ENCODE measurements around the gene METTL24. TPM values are rescaled to one million over a fixed set of nuclear protein-coding genes. Genes with fewer than 3 reads are reported as not detected.

METTL24 gene
- total RNA-seq, 1 experiment from 2014 or later, result 0.61 TPM

- no peak overlapping the region for H4K8ac ChIP-seq (replicated peaks; ENCODE audit: insufficient read length, low read depth, low read length)
- H3K23ac ChIP-seq (ENCODE audit: insufficient read length, low read depth, low read length), result no peak overlapping the region
- no peak overlapping the region for H3K4me3 Mint-ChIP-seq
- H3K18ac ChIP-seq (ENCODE audit: insufficient read length, low read depth, low read length), result no peak overlapping the region
- H3K27ac ChIP-seq (ENCODE audit: insufficient read length, low read depth, low read length), result no peak overlapping the region
- no peaks in the 10 kb centered on the region for H3K79me1 ChIP-seq (ENCODE audit: insufficient read depth, low read depth, low read length, poor library complexity, severe bottlenecking)
- no peak overlapping the region for H3K27ac Mint-ChIP-seq
- no peak overlapping the region for H4K91ac ChIP-seq (ENCODE audit: insufficient read length, low read depth, low read length)
- no peaks in the 10 kb centered on the region for H3K23me2 ChIP-seq (ENCODE audit: insufficient read length, low read depth, low read length, poor library complexity, severe bottlenecking)
- H3K9me3 Mint-ChIP-seq, result no peaks in the 10 kb centered on the region
- H3K4me2 ChIP-seq (ENCODE audit: insufficient read depth, insufficient read length, low read length), result no peak overlapping the region
- H3K56ac ChIP-seq (ENCODE audit: insufficient read length, low read depth, low read length), result no peak overlapping the region
- no peaks in the 10 kb centered on the region for H3K4me1 ChIP-seq (ENCODE audit: insufficient read depth, low read length)
- no peaks in the 10 kb centered on the region for H3K79me2 ChIP-seq (ENCODE audit: insufficient read depth, low read length)
- H3K27me3 Mint-ChIP-seq (ENCODE audit: low read depth), result no peaks in the 10 kb centered on the region
- H4K20me1 ChIP-seq (ENCODE audit: control insufficient read depth, insufficient read depth, insufficient read length), result no peaks in the 10 kb centered on the region
- TF ChIP-seq CTCF (conservative IDR thresholded peaks at IDR 0.05), result no peak
- DNase-seq, result no peak
- H3K4me1 Mint-ChIP-seq, result peaks cover 8 to 12% of the 10 kb centered on the region in 2 experiments
- H3K36me3 Mint-ChIP-seq (ENCODE audit: insufficient read depth in 1 of 3, low read depth in 3 of 3), result no peaks in the 10 kb centered on the region
- H3K27me3 ChIP-seq (ENCODE audit: insufficient read depth, low read length), result no peaks in the 10 kb centered on the region
- H3K9ac ChIP-seq (ENCODE audit: extremely low read depth, insufficient read length, low read length), result no peak overlapping the region
- H3T11ph ChIP-seq (ENCODE audit: low read length), result no peak overlapping the region
- no CpG with 5 or more reads among the region's 3 CpGs for WGBS (ENCODE audit: extremely low coverage, insufficient read length, low lambda C conversion rate)
- no peak overlapping the region for H2BK15ac ChIP-seq (ENCODE audit: low read depth, low read length)
- H3K14ac ChIP-seq (ENCODE audit: insufficient read depth, low read length), result no peak overlapping the region
- H2BK5ac ChIP-seq (ENCODE audit: insufficient read length, low read length), result no peak overlapping the region
- H3K9me3 ChIP-seq (ENCODE audit: control insufficient read depth, low read depth, low read length), result no peaks in the 10 kb centered on the region
- H3K4ac ChIP-seq (ENCODE audit: low read depth, low read length), result no peak overlapping the region
- no peak overlapping the region for H2BK20ac ChIP-seq (ENCODE audit: low read depth, low read length, poor library complexity, severe bottlenecking)
- H2BK120ac ChIP-seq (ENCODE audit: low read depth, low read length, poor library complexity, severe bottlenecking), result no peak overlapping the region
- no peak overlapping the region for H2AK5ac ChIP-seq (ENCODE audit: insufficient read length, low read length)
- H4K5ac ChIP-seq (ENCODE audit: insufficient read length, low read depth, low read length), result no peak overlapping the region
- H2BK12ac ChIP-seq (ENCODE audit: insufficient read length, low read depth, low read length), result no peak overlapping the region
- H2AFZ ChIP-seq (ENCODE audit: low read length), result no peak overlapping the region
Observed at GRCh38 chr6:110246900-110247546, 111.1 kb downstream of the METTL24 start.

All from H9 (cell line).